SJSA1 (cell line): ENCODE measurements around the gene ZNF423. TPM values are rescaled to one million over a fixed set of nuclear protein-coding genes. Genes with fewer than 3 reads are reported as not detected.

Experiments
- DNase-seq, 2 experiments: peaks; one replicate each; pipeline ENCODE4 v3.0.0-alpha.2; 2015 to 2020; ENCODE audit warnings: low spot score in 2 of 2, low read depth in 1 of 2
- H3K27ac ChIP-seq: fragments of 250-450 bp; sonication (Bioruptor Pico); 2 replicates; pipeline ENCODE4 v1.5.1; 2020; ENCODE audit warnings: mild to moderate bottlenecking, moderate library complexity
- H3K27me3 ChIP-seq: fragments of 250-450 bp; sonication (Bioruptor Pico); replicated peaks from 2 replicates; pipeline ENCODE4 v1.5.1; 2020; ENCODE audit warnings: mild to moderate bottlenecking, moderate library complexity
- H3K36me3 ChIP-seq: fragments of 250-450 bp; sonication (Bioruptor Pico); 2 replicates; pipeline ENCODE4 v1.5.1; 2020; ENCODE audit warnings: mild to moderate bottlenecking
- H3K4me1 ChIP-seq: fragments of 250-450 bp; sonication (Bioruptor Pico); replicated peaks from 2 replicates; pipeline ENCODE4 v1.6.1; 2021; ENCODE audit warnings: mild to moderate bottlenecking
- H3K4me3 ChIP-seq: fragments of 250-450 bp; sonication (Bioruptor Pico); 2 replicates; pipeline ENCODE4 v1.5.1; 2020; ENCODE audit warnings: mild to moderate bottlenecking
- H3K9me3 ChIP-seq: fragments of 250-450 bp; sonication (Bioruptor Pico); replicated peaks from 2 replicates; pipeline ENCODE4 v1.5.1; 2020; ENCODE audit warnings: mild to moderate bottlenecking
- total RNA-seq: library from RNA; depleted of rRNA; stranded (reverse); fragments of >200 nt; shearing (Covaris generic); gene quantifications from 2 replicates; pipeline ENCODE4 v1.2.3, GENCODE V29; 2014

The ZNF423 gene
- total RNA-seq, 1 experiment from 2014 or later: 5.4 TPM

DNA sequence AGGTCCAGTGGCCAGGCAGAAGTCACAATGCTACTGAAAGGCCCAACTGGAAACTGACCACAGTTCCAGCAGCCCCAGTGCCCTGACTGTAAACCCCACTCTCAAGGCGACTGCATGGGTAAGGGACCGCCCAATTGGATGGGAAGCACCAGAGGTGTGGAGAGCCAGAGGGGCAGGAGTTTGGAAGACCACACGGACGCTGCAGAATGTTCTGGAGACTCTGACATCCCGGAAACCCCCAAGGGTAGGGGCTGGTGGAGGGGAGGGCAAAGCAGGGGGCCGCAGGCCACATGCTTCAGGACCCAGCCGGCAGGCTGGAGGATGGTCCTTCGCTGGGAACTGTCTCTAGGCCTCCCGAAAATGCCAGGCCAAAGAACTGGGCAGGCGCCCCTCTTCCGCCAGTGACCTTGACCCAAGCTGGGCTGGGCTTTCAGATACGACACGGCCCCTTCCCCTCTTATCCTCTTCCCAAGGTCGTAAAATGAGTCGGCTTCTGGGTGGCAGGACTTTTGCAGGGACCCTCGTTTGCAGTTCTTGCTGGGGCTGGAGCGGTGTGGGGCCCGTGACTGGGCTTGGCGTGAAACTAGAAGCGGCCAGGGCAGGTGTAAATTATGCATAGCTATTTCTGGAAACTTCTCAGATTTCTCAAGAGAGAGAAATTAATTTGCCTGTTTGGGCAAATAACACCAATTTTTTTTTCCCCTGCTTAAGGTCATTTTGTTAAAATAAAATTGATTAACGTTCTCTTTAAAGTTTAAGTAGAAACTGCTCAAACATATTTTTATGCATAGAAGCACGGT lies 372.1 kb downstream of the ZNF423 start:
- Histone ChIP-seq H3K4me3 (no peak overlapping the region), H3K9me3 (no peaks in the 10 kb centered on the region), H3K4me1 (no peaks in the 10 kb centered on the region), H3K27ac (no peak overlapping the region), H3K27me3 (peaks cover 7% of the 10 kb centered on the region), H3K36me3 (no peaks in the 10 kb centered on the region)
- DNase-seq: no peak

DNA sequence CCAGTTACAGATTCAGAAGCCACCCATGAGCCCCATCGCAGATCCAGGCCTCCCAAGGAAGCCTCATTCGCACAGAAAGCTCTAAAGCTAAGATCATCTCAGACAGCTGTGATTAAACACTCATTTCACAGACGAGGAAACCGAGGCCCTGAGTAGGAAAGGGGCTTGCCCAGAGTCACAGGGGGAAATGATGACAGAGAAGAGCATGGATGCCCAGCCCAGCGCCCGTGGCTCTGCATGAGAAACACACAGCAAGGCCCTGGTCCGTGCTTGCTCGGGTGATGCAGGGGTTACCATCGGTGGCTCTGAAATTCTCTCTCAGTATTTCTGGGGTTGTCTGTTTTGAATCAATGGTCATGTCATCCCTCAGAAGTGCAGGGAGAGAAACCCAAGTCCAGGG lies 372.7 kb downstream of the ZNF423 start:
- H3K27me3 ChIP-seq: peaks cover 7% of the 10 kb centered on the region
- no peak overlapping the region for H3K27ac ChIP-seq
- H3K4me1 ChIP-seq: no peaks in the 10 kb centered on the region
- no peaks in the 10 kb centered on the region for H3K9me3 ChIP-seq
- no peak for DNase-seq
- H3K36me3 ChIP-seq: no peaks in the 10 kb centered on the region
- no peak overlapping the region for H3K4me3 ChIP-seq

DNA sequence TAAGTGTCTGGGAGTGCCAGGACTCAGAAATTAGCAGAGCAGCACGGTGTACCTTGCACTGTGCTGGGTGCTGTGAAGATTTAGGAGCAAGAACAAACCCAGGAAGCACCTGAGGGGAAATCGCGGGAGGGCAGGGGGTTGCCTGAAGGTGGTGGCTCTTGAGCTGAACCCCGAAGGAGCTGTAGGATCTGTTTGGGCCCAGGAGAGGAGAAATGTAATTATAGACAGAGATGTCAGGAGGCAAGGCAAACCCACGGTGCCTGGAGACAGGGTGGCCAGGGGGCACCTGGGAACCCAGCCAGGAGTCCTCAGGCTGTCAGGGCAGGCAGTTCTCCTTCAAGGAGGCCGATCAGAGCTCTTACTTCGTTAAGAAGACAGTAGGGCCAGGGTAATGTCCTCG lies 373.2 kb downstream of the ZNF423 start:
- DNase-seq: no peak
- Histone ChIP-seq H3K27ac (no peak overlapping the region), H3K9me3 (no peaks in the 10 kb centered on the region), H3K36me3 (no peaks in the 10 kb centered on the region), H3K27me3 (peaks cover 7% of the 10 kb centered on the region), H3K4me1 (no peaks in the 10 kb centered on the region), H3K4me3 (no peak overlapping the region)

DNA sequence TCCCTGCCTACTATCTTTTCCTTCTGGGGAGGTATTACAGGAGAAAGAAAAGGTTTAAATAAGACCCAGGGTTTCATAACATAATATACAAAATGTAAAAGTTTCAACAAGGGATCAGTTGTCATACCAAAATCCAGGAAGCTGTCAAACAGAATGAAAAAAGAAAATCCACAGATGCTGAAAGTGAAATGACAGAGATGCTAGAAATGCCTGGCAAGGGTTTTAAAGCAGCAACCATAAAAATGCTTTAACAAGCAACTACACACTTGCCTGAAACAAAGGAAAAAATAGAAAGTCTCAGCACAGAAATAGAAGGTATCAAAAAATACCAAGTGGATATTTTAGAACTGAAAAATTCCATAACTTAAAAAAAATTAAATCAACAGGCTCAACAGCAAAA lies 377.3 kb downstream of the ZNF423 start:
- Histone ChIP-seq H3K4me1 (no peaks in the 10 kb centered on the region), H3K27ac (no peak overlapping the region), H3K4me3 (no peak overlapping the region), H3K36me3 (no peaks in the 10 kb centered on the region), H3K27me3 (peaks cover 3% of the 10 kb centered on the region), H3K9me3 (no peaks in the 10 kb centered on the region)
- DNase-seq: no peak

DNA sequence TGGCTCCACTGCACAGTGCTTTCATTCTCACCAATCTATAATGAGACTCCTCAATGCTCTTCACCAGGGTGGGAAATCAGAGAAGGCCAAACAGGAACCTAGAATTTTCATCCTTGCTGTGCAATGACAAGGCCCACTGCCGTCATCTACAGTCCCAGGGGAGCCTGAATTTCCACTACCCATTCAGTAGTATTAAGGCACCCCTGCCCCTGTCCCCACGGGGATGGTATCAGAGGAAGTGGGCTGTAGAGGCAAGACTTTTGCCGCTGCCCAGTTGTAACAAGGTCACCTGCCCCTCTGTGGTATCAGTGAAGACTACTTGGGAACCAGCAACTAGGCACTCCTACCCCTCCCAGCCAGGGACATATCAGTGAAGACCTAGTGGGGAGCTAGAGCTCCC lies 377.8 kb downstream of the ZNF423 start:
- no peak for DNase-seq
- no peak overlapping the region for H3K4me3 ChIP-seq
- peaks cover 3% of the 10 kb centered on the region for H3K27me3 ChIP-seq
- no peak overlapping the region for H3K27ac ChIP-seq
- no peaks in the 10 kb centered on the region for H3K4me1 ChIP-seq
- no peaks in the 10 kb centered on the region for H3K9me3 ChIP-seq
- H3K36me3 ChIP-seq: no peaks in the 10 kb centered on the region

DNA sequence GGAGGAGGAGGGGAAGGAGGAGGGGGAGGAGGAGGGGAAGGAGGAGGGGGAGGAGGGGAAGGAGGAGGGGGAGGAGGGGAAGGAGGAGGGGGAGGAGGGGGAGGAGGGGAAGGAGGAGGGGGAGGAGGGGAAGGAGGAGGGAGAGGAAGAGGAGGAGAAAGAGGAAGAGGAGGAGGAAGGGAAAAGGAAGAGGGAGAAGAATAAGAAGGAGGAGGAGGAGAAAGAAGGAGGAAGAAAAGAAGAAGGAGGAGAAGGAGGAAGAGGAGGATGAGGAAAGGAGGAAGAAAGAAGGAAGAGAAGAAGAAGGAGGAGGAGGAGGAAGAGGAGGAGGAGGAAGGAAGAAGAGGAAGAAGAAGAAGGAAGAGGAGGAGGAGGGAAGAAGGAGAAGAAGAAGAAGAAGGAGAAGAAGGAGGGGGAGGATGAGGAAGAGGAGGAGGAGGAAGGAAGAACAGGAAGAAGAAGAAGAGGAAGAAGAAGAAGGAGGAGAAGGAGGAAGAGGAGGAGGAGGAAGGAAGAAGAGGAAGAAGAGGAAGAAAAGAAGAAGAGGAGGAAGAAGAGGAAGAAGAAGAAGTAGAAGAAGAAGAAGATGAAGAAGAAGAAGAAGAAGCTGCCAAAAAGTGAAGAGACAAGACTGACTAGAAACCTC lies 378.5 kb downstream of the ZNF423 start:
- Histone ChIP-seq H3K4me3 (no peak overlapping the region), H3K4me1 (no peaks in the 10 kb centered on the region), H3K36me3 (no peaks in the 10 kb centered on the region), H3K9me3 (no peaks in the 10 kb centered on the region), H3K27ac (no peak overlapping the region), H3K27me3 (peaks cover 3% of the 10 kb centered on the region)
- no peak for DNase-seq

DNA sequence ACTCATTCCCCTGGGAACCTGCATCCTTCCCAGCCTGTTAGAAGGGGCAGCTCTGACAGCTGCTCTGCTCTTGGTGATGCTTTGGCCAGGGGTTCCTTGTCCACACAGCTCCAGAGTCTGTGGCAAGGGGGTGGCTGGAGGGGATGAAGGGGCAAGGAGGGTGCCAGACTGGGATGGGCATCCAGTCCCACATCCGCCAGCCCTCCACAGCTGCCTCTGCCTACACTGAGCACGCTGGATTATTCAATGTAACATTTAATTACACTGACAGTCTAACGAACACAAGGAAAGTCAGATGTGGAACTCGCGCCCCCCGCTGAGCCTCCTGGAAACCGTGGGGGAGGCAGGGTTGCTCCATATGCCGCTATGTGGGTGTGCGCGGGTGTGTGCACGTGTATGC lies 381.2 kb downstream of the ZNF423 start:
- Histone ChIP-seq H3K4me1 (no peaks in the 10 kb centered on the region), H3K9me3 (no peaks in the 10 kb centered on the region), H3K27ac (no peak overlapping the region), H3K27me3 (peaks cover under 1% of the 10 kb centered on the region; the same call in 1 of the 2 replicates), H3K4me3 (no peak overlapping the region), H3K36me3 (no peaks in the 10 kb centered on the region)
- no peak for DNase-seq

DNA sequence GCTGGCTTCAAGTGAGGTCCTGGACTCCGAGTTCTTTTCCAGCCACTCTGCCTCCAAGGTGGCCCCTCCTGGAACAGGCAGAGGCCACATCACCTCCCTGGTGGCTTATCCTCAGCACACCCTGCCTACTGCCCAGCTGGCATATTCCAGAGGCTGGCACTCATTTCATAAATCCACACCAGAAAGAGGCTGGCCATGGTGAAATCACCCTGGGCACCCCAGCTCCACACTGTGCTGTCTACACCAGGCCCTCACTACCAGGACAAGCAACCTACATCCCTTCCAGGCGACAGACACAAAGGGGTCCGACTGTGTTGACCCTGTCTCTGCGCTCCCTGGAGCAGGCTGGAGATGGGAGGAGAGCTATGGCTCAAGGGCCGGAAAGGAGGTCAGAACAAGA lies 382.1 kb downstream of the ZNF423 start:
- Histone ChIP-seq H3K4me1 (no peaks in the 10 kb centered on the region), H3K4me3 (no peak overlapping the region), H3K36me3 (no peaks in the 10 kb centered on the region), H3K27me3 (no peaks in the 10 kb centered on the region), H3K9me3 (no peaks in the 10 kb centered on the region), H3K27ac (no peak overlapping the region)
- no peak for DNase-seq

DNA sequence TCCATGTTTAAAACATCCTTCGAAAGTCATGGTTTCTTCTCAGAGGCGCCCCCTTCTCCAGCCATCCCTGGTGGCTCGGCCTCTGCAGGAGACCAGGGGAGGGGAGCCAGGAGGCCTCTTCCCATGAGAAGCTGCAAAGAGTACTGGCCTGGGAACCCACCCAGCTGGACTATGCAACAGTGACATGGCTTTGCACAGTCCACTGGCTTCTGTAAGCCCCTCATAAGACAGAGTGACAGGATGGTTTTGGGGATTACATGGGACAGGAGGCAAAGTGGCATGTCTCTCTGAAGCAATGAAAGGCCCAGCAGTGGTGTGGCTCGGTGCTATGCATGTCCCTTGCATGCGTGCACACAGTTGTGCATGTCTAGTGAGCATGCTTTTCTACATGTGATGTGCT lies 382.8 kb downstream of the ZNF423 start:
- Histone ChIP-seq H3K36me3 (no peaks in the 10 kb centered on the region), H3K4me3 (no peak overlapping the region), H3K9me3 (no peaks in the 10 kb centered on the region), H3K4me1 (no peaks in the 10 kb centered on the region), H3K27ac (no peak overlapping the region), H3K27me3 (no peaks in the 10 kb centered on the region)
- DNase-seq: peak in 1 of 2 experiments; percentile 18

DNA sequence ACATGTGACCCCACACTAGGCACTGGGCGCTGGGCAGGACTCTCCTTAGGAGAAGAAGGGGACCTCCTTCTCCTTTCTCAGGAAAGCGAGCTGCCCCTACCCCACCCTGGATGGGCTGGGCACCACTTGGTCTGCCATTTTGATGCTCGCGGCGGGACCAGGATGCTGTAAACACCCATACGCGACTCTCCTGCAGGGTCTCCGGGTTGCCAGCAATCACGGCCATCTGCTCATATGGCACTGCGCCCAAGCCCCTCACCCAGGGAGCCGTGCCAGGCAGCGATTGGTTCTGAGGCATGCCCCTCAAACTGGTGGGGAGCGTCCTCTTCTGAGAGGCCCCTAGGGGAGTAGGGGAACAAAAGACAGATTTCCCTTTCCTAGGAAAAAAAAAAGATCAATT lies 383.3 kb downstream of the ZNF423 start:
- Histone ChIP-seq H3K27ac (no peak overlapping the region), H3K9me3 (no peaks in the 10 kb centered on the region), H3K36me3 (no peaks in the 10 kb centered on the region), H3K4me3 (no peak overlapping the region), H3K27me3 (no peaks in the 10 kb centered on the region), H3K4me1 (no peaks in the 10 kb centered on the region)
- DNase-seq: peak in 1 of 2 experiments; percentile 30

DNA sequence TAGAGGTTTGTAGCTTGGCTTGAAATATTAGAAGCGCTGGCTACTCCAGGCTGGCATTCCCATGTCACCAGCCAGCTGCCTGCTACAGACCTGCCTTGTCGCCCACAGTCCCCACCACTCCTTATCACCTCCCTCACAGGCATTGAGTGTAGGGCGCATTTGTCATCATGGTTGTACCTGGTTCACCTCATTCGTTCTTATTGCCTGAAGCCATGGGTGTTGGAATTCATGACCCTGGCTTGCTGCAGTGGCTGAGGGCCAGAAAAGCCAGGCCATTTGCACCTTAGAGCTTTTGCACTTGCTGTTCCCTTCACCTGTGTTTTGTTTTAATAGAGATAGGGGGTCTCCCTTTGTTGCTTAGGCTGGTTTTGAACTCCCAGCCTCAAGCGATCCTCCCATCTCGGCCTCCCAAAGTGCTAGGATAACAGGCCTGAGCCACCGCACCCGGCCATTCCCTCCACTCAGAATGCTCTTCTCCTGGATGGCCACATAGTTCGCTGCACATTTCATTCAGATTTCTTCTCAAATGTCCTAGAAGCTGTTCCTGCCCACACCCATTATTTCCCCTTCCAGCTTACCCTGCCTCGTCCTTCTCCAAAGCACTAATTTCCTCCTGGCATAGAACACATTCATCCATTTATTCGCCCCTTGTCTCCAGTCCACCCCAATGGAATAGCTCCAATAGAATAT lies 384.7 kb downstream of the ZNF423 start:
- no peak overlapping the region for H3K4me3 ChIP-seq
- H3K36me3 ChIP-seq: no peaks in the 10 kb centered on the region
- peak in 1 of 2 experiments; percentile 22 for DNase-seq
- no peaks in the 10 kb centered on the region for H3K9me3 ChIP-seq
- no peak overlapping the region for H3K27ac ChIP-seq
- no peaks in the 10 kb centered on the region for H3K27me3 ChIP-seq
- no peaks in the 10 kb centered on the region for H3K4me1 ChIP-seq

DNA sequence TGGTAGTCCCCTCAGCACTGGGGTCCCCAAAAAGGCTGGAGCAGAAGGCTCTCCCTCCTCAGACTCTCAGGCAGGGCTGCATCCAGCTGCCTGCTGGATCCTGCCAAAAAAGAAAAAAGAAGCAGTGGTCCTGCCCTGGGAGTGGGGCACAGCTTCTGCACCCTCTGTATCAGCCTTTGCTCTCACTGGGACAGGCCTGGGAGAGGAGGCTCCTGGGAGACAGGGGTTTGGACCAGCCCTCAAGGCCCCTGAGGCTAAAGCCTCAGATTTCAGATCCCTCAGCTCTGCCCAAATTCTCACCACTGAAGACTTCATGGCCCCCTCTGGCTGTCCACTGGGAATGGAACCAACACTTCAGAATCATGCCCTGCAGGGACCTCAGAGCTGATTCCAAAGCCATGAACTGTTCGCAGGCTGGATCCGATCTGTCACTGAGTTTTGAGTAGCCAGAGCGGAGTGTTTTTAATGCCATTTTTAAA lies 385.4 kb downstream of the ZNF423 start:
- peak in 1 of 2 experiments; percentile 14 for DNase-seq
- Histone ChIP-seq H3K9me3 (no peaks in the 10 kb centered on the region), H3K27me3 (no peaks in the 10 kb centered on the region), H3K4me3 (no peak overlapping the region), H3K4me1 (no peaks in the 10 kb centered on the region), H3K27ac (no peak overlapping the region), H3K36me3 (no peaks in the 10 kb centered on the region)

DNA sequence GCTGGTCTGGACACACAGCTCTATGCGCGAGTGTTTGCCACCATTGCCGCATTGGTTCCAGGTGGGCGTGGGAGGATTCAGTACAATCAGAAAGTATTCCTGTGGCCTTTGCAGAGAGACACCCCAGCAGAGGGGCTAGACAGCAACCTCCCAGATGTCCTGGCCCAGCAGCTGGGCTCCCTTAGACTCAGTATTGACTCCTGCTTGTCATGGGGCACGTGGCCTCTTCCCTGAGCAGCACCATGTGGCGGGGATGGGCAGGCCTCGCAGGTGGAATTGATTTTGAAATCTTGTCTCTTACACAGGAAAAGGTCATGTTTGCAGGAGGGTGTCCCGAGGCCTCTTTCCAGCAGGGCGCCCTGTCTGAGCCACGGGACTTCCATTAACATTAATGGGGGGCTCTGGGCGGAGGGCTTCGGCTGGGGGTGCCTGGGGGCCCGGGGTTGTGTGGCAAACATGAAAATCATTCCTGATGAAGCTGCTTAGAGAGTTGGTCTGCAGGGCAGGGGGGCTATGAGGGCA lies 385.9 kb downstream of the ZNF423 start:
- no peaks in the 10 kb centered on the region for H3K27me3 ChIP-seq
- H3K27ac ChIP-seq: no peak overlapping the region
- peak in 1 of 2 experiments; percentile 31 for DNase-seq
- H3K36me3 ChIP-seq: no peaks in the 10 kb centered on the region
- no peaks in the 10 kb centered on the region for H3K4me1 ChIP-seq
- no peaks in the 10 kb centered on the region for H3K9me3 ChIP-seq
- no peak overlapping the region for H3K4me3 ChIP-seq

DNA sequence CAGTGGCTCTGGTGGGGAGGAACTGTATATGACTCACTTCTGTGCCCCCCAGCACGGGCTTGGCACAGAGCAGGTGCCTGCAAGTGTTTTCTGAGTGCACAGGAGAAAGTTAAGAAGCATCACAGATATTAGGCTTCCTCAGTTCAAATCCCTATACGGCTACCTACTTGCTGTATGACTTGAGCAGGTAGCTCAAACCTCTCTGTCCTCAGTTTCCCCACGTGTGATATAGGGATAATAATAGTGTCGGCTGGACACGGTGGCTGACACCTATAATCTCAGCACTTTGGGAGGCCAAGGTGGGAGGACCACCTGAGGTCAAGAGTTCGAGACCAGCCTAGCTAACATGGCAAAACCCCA lies 386.6 kb downstream of the ZNF423 start:
- H3K27ac ChIP-seq: no peak overlapping the region
- H3K9me3 ChIP-seq: no peaks in the 10 kb centered on the region
- H3K4me3 ChIP-seq: no peak overlapping the region
- H3K36me3 ChIP-seq: no peaks in the 10 kb centered on the region
- no peaks in the 10 kb centered on the region for H3K27me3 ChIP-seq
- no peaks in the 10 kb centered on the region for H3K4me1 ChIP-seq
- DNase-seq: peak in 1 of 2 experiments; percentile 7
